Measurements from ENCODE around the gene TCHP.

DNA sequence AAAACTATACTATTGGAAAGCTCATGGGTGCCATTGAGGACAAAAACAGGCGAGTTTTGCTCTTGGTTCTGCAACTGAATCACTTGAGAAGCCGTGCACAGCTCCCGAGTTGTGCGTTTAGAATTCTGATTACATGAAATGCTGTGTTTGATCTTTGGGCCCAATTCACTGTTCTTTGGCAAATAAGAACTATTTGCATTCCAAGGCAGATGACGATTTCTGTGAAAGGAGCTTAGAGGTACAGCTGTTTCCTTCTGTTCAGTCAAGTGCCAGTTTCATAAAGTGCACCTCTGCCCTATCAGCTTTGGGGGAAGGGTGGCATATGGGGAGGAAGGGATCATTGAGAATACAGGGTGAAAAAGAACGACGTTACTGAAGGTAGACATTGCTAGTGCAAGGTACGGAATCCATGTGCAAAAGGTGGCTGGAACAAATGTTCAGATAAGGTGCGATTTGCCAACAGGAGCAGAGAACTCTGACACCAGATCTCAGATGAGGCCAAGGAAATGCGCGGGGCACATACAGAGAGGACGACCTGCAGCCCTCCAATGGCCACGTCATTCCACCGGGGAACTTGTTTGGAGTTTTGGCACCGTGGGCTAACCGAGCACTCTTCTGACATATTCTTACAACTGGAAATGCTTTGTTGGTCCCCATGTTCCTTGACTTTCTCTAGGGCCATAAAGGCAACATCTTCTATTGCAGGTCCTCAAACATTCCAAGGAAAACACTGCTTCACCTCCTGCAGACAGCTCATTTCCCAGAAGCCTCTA, 30.1 kb downstream of the TCHP start:
- TF ChIP-seq, protein P1, sequence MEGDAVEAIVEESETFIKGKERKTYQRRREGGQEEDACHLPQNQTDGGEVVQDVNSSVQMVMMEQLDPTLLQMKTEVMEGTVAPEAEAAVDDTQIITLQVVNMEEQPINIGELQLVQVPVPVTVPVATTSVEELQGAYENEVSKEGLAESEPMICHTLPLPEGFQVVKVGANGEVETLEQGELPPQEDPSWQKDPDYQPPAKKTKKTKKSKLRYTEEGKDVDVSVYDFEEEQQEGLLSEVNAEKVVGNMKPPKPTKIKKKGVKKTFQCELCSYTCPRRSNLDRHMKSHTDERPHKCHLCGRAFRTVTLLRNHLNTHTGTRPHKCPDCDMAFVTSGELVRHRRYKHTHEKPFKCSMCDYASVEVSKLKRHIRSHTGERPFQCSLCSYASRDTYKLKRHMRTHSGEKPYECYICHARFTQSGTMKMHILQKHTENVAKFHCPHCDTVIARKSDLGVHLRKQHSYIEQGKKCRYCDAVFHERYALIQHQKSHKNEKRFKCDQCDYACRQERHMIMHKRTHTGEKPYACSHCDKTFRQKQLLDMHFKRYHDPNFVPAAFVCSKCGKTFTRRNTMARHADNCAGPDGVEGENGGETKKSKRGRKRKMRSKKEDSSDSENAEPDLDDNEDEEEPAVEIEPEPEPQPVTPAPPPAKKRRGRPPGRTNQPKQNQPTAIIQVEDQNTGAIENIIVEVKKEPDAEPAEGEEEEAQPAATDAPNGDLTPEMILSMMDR (conservative IDR thresholded peaks at IDR 0.05; ENCODE audit: low read depth in 2 of 2), result no peak
- no peak for TF ChIP-seq POLR2AphosphoS5 (IDR thresholded peaks at IDR 0.05; ENCODE audit: low read depth)
- TF ChIP-seq JUNB (IDR thresholded peaks at IDR 0.05; ENCODE audit: unreplicated experiment), result no peak
- TF ChIP-seq EZH2phosphoT487 (IDR thresholded peaks at IDR 0.05; ENCODE audit: unreplicated experiment), result no peak
- TF ChIP-seq EZH2 (IDR thresholded peaks at IDR 0.05; ENCODE audit: low read depth, unreplicated experiment), result no peak
- no peak for TF ChIP-seq CREB1 (CRISPR knock-in tag; IDR thresholded peaks at IDR 0.05; ENCODE audit: low read depth)
- no peak for TF ChIP-seq REST (IDR thresholded peaks at IDR 0.05; ENCODE audit: unreplicated experiment)
